T-helper 17 cell (primary cell): ENCODE results near the gene UBE2D2. TPM values are rescaled to one million over a fixed set of nuclear protein-coding genes. Genes with fewer than 3 reads are reported as not detected.

Experiments used
- ATAC-seq: fragments of 150-1000 bp; cut with Tn5 transposase; 2 replicates; pipeline ENCODE4 v1.10.0; 2021; ENCODE audit warnings: mild to moderate bottlenecking, moderate library complexity
- DNase-seq, 3 donors: peaks; one replicate each; pipeline versions ENCODE4 v3.0.0 to v3.0.0-alpha.2; 2020 to 2021
- H3K9me3 ChIP-seq: one replicate; pipeline ENCODE4 v1.7.0; 2013; ENCODE audit warnings: low read length, mild to moderate bottlenecking; ENCODE audit not compliant: control insufficient read depth, poor library complexity, severe bottlenecking
- H3K27ac Mint-ChIP-seq: one replicate; pipeline ENCODE4 v1.8.0; 2022; ENCODE audit warnings: mild to moderate bottlenecking, moderate library complexity, mixed read lengths
- H3K27me3 Mint-ChIP-seq: one replicate; pipeline ENCODE4 v1.8.0; 2022; ENCODE audit warnings: mixed read lengths
- H3K36me3 Mint-ChIP-seq: one replicate; pipeline ENCODE4 v1.8.0; 2022; ENCODE audit warnings: low read depth, mixed read lengths
- H3K4me1 Mint-ChIP-seq: one replicate; pipeline ENCODE4 v1.8.0; 2022; ENCODE audit warnings: mild to moderate bottlenecking, mixed read lengths
- H3K4me3 Mint-ChIP-seq: one replicate; pipeline ENCODE4 v1.8.0; 2022; ENCODE audit warnings: mild to moderate bottlenecking, moderate library complexity, mixed read lengths
- total RNA-seq, 4 donors: library from RNA in 2 of 4; stranded (reverse) in 2 of 4; gene quantifications; one replicate each; pipeline ENCODE4 v1.2.3 and lab custom pipeline; 2022 to 2026

The UBE2D2 gene
- total RNA-seq, 2 donors from 2014 or later, result 153 to 165 TPM

DNA sequence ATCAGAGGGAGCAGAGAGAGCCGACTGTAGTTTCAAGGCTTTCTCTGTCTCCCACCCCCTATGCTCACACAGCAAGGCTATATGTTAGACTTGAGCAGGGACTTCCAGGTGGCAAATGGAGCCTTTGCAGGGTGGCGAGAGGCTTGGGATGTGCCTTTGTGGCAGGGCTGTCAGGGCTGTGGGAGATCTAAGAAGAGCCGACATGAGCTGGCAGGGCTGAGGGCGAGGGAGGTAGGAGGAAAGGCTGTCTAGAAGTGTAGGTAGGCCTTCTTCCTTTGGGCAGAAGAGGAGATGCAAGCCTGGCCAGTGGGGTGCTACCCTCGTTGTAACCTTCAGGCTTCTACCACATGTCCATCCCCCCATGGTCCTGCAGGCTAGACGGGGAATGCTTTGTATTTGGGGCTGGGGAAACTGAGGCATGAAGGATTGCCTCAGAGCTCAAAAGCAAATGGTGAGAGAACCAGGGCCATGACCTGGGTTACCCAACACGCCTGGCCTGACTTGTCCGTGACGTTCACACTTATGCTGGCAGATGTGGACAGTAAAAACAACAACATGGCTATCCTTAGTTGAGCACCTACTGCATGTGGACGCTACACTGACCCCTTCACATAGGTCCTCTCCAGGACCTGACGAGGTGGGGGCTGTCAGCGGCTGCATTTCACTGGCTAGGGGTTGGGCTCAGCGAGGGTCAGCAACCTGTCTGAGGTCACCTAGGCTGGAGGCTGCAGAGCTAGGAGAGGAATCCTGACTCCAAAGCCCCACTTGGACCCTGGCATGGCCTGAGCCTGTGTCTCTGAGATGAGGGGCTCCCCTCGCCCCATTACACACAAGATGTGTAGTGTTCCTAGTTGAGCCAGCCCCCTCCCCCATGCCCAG is 102.3 kb downstream of the UBE2D2 start:
- Mint-ChIP-seq H3K4me1 (peaks cover 15% of the 10 kb centered on the region), H3K4me3 (no peak overlapping the region), H3K27me3 (no peaks in the 10 kb centered on the region), H3K36me3 (no peaks in the 10 kb centered on the region), H3K27ac (no peak overlapping the region)
- no peaks in the 10 kb centered on the region for H3K9me3 ChIP-seq
- DNase-seq (no peak), ATAC-seq (no peak)

DNA sequence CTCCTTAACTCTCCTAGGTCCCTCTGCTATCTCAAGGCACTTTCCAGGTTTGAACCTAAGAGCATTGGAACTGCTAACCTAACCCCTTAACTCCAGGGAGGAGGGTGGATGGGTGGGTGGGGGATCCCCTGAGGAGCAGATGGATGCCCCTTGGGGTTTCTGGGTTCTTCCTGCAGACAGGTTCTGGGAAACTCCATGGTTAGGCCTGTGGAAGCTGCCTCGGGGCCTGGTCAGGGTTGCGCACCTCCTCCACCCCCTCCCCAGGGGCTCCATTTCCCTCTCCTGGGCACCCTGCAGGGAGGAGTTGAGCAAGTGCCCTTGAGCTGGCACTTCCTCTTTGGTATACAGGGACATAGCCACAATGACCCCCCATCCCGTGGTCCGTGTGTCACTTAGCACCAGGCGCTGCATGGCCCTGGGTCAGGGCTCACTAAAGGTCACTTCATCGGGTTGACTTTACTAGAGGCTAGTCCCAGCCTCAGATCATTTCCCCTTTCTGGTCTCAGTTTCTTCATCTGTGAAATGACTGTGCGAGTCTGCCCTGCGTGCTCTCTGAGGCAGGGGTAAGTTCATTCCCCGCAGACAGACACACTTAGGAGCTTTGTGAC is 103.1 kb downstream of the UBE2D2 start:
- H3K9me3 ChIP-seq, result no peaks in the 10 kb centered on the region
- ATAC-seq, result peak; percentile 28
- no peak overlapping the region for H3K27ac Mint-ChIP-seq
- H3K36me3 Mint-ChIP-seq, result no peaks in the 10 kb centered on the region
- no peak overlapping the region for H3K4me3 Mint-ChIP-seq
- no peak for DNase-seq
- H3K4me1 Mint-ChIP-seq, result peaks cover 15% of the 10 kb centered on the region
- no peaks in the 10 kb centered on the region for H3K27me3 Mint-ChIP-seq

DNA sequence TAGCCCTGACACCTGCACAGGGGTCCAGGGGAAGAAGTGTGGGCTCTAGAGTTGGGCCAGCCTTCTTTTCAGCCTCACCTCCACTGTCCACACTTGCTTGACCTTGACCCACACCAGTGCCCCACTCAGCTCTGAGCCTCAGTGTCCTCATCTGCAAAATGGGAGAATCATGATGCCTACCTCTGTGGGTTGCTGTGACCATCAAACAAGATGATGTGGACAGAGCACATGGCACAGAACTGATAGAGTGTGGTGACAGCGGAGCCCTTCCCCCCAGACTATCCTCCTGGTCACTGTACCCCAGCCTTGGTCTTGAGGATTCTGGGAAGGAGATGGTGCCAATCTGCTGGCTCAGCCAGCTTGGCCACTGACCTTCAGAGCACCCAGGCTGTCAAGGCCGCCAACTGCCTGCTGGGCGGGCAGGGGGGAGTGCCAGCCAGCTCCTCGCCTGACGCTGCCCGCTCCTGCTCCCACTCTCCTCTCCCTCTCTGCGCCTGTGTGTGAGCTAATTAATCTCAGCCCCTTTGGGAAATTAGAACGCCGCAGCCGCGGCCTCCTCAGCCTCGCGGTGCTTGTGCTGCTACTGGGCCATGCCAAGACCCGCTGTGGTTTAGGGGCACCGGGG is 103.7 kb downstream of the UBE2D2 start:
- Mint-ChIP-seq H3K4me1 (peaks cover 17% of the 10 kb centered on the region), H3K27ac (no peak overlapping the region), H3K36me3 (peaks cover 2% of the 10 kb centered on the region), H3K4me3 (no peak overlapping the region), H3K27me3 (no peaks in the 10 kb centered on the region)
- no peaks in the 10 kb centered on the region for H3K9me3 ChIP-seq
- ATAC-seq (no peak), DNase-seq (no peak)

- DNase-seq (no peak), ATAC-seq (no peak)
- H3K27ac Mint-ChIP-seq, result no peak overlapping the region
- H3K4me3 Mint-ChIP-seq, result no peak overlapping the region
- H3K36me3 Mint-ChIP-seq, result peaks cover 2% of the 10 kb centered on the region
- H3K4me1 Mint-ChIP-seq, result peaks cover 24% of the 10 kb centered on the region
- no peaks in the 10 kb centered on the region for H3K9me3 ChIP-seq
- no peaks in the 10 kb centered on the region for H3K27me3 Mint-ChIP-seq
These were observed 104.5 kb downstream of the UBE2D2 start for GRCh38 chr5:139665626-139666025.

GRCh38 chr5:139666551-139666950 is 105.4 kb downstream of the UBE2D2 start:
- H3K9me3 ChIP-seq, result no peaks in the 10 kb centered on the region
- ATAC-seq (no peak), DNase-seq (no peak)
- no peak overlapping the region for H3K27ac Mint-ChIP-seq
- peaks cover 2% of the 10 kb centered on the region for H3K36me3 Mint-ChIP-seq
- peaks cover 24% of the 10 kb centered on the region for H3K4me1 Mint-ChIP-seq
- no peaks in the 10 kb centered on the region for H3K27me3 Mint-ChIP-seq
- no peak overlapping the region for H3K4me3 Mint-ChIP-seq

GRCh38 chr5:139667001-139667729 is 106.0 kb downstream of the UBE2D2 start:
- peaks cover 2% of the 10 kb centered on the region for H3K36me3 Mint-ChIP-seq
- H3K27ac Mint-ChIP-seq, result peak overlapping the region; percentile 8
- no peak overlapping the region for H3K4me3 Mint-ChIP-seq
- ATAC-seq (peak; percentile 8), DNase-seq (no peak)
- no peaks in the 10 kb centered on the region for H3K27me3 Mint-ChIP-seq
- no peaks in the 10 kb centered on the region for H3K9me3 ChIP-seq
- H3K4me1 Mint-ChIP-seq, result peaks cover 26% of the 10 kb centered on the region

DNA sequence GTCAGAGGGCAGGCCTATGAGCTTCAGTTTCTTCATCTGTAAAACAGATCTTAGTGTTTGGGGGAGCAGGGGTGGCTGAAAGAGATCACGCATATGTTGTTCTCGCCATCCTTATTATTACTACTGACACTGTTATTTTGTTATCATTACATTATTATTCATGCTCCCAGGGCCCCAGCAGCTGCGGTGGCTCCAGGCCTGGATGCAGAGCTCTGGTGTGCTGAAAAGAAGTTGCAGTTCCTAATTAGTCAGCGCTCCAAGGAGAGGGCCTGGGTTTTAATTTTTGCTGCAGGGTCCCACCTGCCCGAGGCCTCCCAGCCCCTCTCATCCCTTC is 106.6 kb downstream of the UBE2D2 start:
- H3K4me1 Mint-ChIP-seq, result peaks cover 26% of the 10 kb centered on the region
- no peaks in the 10 kb centered on the region for H3K27me3 Mint-ChIP-seq
- DNase-seq (no peak), ATAC-seq (no peak)
- no peaks in the 10 kb centered on the region for H3K9me3 ChIP-seq
- H3K27ac Mint-ChIP-seq, result peak overlapping the region; percentile 8
- H3K36me3 Mint-ChIP-seq, result peaks cover 2% of the 10 kb centered on the region
- peak overlapping the region; percentile 81 for H3K4me3 Mint-ChIP-seq

DNA sequence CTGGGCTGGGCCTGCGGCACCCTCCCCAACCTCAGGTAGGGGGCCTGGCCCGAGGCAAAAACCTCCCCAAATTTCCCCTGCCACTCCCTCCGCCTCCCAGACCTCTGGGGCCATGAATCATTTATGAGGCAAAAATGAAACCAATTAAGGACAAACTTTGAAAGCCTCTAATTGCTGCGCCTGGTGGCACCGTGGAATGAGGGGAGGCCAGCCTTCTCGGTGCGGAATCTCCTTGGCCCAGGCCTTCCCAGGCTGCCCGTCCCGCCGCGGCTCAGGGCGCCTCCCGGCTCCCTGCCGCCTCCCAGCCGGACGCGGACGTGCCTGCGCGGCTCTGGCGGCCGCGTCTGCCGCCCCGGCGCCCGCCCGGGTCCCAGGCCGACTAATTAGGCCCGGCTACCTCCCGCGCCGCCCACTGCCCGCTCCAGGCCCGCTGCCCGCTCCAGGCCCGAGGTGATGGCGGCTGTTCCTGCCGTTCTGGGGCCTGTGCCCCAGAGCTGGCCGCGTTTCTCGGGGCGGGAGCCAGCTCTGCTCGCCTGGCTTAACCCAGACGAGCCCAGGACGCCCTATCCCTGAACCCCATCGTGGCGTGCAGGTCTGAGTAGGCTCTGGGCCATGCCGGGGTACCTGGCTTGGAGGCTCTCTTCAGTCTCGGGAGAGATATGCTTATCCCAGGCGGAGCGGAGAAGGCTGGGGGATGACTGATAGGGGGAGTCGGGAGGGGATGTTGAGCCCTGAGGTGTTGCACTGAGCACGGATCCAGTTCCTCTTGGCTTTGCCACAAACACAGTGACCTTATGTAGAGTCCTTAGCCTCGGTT is 107.1 kb downstream of the UBE2D2 start:
- H3K4me1 Mint-ChIP-seq, result peaks cover 24% of the 10 kb centered on the region
- H3K27ac Mint-ChIP-seq, result peak overlapping the region; percentile 8

GRCh38 chr5:139668924-139669661 is 108.0 kb downstream of the UBE2D2 start:
- DNase-seq, result no peak
- peaks cover 2% of the 10 kb centered on the region for H3K36me3 Mint-ChIP-seq
- peak overlapping the region; percentile 81 for H3K4me3 Mint-ChIP-seq

More for the DNA sequence above, 107.1 kb downstream of the UBE2D2 start:
- ATAC-seq (peak; percentile 59), DNase-seq (no peak)
- H3K27me3 Mint-ChIP-seq, result no peaks in the 10 kb centered on the region
- H3K36me3 Mint-ChIP-seq, result peaks cover 2% of the 10 kb centered on the region
- H3K9me3 ChIP-seq, result no peaks in the 10 kb centered on the region
- H3K4me3 Mint-ChIP-seq, result peak overlapping the region; percentile 81

GRCh38 chr5:139669662-139670368 is 108.7 kb downstream of the UBE2D2 start:
- no peaks in the 10 kb centered on the region for H3K9me3 ChIP-seq
- peaks cover 2% of the 10 kb centered on the region for H3K36me3 Mint-ChIP-seq
- H3K4me1 Mint-ChIP-seq, result peaks cover 25% of the 10 kb centered on the region
- ATAC-seq (peak; percentile 19), DNase-seq (no peak)
- H3K4me3 Mint-ChIP-seq, result peak overlapping the region; percentile 81
- no peaks in the 10 kb centered on the region for H3K27me3 Mint-ChIP-seq
- H3K27ac Mint-ChIP-seq, result no peak overlapping the region

More at GRCh38 chr5:139668924-139669661, 108.0 kb downstream of the UBE2D2 start:
- Mint-ChIP-seq H3K27me3 (no peaks in the 10 kb centered on the region), H3K4me1 (peaks cover 24% of the 10 kb centered on the region), H3K27ac (no peak overlapping the region)
- H3K9me3 ChIP-seq, result no peaks in the 10 kb centered on the region
- no peak for ATAC-seq

GRCh38 chr5:139670369-139671095 is 109.4 kb downstream of the UBE2D2 start:
- no peaks in the 10 kb centered on the region for H3K27me3 Mint-ChIP-seq

More at GRCh38 chr5:139670369-139671095, 109.4 kb downstream of the UBE2D2 start:
- Mint-ChIP-seq H3K4me1 (peaks cover 28% of the 10 kb centered on the region), H3K27ac (no peak overlapping the region), H3K4me3 (peak overlapping the region; percentile 81), H3K36me3 (peaks cover 2% of the 10 kb centered on the region)
- ATAC-seq (peak; percentile 35), DNase-seq (no peak)
- H3K9me3 ChIP-seq, result no peaks in the 10 kb centered on the region
